HG03039 (cell line): ENCODE measurements around the gene OR10J4.
"Not testable (repeated sequence)": the region's sequence is repeated elsewhere in the genome, so short reads cannot be mapped to it uniquely, and the experiment has no call there.

ENCODE experiments used
- ATAC-seq: cut with Tn5 transposase; IDR thresholded peaks from one replicate; pipeline ENCODE4 v1.9.1; 2021; ENCODE audit warnings: mild to moderate bottlenecking, moderate library complexity; ENCODE audit not compliant: unreplicated experiment

OR10J4 gene

DNA sequence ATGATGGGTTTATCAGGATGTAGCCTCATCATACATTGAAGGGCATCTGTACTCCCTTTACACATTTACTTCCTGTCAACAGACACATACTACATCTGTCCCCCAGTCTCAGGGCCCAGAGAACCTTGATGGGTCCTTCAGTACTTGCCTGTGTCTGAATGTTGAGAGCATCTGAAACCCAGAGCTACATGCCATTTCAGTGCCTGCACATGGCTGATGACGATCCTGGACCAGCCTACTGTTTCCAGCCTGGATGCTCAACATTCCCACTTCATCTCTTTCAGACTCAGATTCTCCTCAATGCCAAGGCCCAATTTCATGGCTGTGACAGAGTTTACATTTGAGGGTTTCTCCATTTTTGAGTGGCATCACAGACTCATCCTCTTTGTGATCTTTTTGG is at the start of gene OR10J4:
OR10J4 (plus strand) TSS at position 301 of the 400 bp plus-strand sequence.
- ATAC-seq, result no peak

DNA sequence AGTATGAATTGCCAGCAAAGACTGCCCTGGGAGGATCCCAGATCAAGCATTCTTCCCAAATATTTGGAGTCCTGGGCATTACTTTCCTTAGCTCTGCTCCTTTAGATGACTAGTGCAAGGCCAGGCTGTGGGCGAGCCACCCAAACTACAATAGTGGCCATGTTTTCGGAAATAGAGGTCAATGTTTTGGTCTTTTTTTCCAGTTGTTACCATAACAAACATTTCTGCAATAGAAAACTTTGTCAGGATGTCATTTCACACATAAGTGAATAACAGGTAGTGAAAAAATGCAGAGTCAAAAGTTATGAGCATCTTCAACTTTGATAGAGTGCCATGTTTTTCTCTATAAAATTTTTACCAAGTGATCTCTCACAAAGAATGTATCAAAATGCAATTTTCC is 25.2 kb upstream of the OR10J4 start:
- no peak for ATAC-seq

DNA sequence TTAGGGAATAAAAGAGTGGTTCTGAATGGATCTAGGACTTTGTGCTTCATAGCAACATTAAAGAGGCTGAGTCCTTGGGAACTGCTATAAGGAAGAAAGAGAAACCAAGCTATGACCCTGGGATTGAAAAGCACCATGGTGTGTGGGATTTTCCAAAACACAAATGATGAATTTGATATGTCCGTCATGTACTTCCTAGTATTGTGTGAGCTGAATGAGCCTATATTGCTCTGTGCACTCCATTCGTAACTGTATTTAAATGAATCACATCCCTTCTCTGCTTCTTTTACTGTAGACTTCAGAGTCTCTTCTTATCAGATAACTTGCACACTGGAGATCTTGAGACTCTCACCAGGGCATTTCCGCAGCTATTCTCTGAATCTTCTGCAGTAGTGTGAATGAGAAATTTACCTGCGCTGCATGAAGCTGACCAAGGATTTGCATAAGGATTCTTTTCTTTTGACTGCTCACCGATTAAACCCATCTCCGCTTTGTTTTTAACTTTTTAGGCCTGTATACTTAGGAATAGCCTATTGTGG is 23.1 kb upstream of the OR10J4 start:
- no peak for ATAC-seq

DNA sequence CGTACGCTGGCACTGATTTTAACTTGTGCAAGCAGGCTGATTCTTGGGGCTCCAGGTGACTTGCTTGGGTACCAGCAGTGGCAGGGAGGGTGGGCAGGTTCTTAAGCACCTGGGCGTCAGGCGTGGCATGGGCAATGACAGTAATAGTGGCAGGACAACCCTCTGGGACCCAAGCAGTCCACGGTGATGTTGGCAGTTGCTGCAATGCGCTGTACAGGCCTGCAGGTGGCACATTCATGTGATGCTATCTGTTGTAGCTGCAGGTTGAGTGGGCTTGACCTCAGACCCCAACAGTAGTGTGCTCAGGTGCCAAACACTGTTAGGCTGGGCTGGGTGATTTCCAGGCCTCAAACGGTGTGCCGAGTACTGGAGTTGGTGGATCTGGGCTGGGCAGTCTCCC is 10.2 kb upstream of the OR10J4 start:
- no peak for ATAC-seq

DNA sequence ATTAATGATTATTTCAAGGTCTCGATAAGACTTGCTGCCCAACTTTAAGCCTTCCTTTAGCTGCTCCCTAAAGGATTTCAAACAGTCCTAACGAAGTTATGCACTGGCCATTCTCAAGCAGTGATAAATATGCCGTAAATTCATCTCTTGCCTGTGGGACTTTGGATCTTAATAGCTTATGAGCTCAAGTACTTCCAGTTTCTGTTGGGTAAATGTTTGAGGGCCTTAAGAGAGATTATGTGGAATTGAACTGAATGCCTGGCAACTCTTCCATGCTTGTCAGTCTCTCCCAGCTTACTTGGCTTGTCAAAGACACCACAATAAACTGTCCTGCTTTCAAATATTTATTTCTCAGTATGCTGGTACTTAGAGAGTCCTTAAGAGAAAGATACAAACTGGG is 3.5 kb upstream of the OR10J4 start:
- ATAC-seq, result no peak

DNA sequence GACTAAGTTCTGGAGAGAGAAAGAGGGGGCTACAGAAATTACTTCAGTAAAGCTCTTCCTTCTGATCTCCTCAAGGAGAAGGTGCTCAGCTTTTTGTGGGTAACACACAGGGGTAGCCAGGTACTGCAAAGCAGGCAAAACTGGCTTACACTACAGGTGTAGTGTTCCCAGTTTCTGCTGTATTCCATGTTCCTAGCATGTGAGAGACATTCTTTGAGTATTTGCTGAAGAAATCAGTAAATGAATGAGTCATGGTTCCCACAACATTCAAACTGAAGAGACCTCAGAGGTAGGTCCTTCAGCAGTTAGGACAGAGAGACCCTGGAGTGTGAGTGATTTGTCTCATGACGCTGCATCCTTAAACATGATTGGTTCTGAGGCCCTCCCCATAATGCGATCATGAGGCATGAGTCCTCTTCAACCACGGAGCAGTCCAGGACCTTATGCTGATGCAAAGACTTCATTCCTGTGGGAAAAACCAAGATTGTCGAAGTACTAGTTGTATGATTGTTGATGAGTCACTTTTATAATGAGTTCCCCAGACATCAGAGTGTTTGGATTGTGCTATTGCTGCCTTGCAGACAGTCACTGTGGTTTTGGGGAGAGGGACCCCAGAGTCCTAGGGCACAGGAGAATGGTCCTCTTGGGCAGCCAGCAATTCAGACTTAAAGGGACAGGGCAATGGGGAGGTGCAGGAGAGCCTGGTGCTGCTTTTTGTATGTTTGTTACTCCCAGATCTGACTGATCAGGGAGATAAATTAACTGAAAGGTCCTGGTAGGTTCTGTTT is 2.7 kb upstream of the OR10J4 start:
- ATAC-seq, result no peak

DNA sequence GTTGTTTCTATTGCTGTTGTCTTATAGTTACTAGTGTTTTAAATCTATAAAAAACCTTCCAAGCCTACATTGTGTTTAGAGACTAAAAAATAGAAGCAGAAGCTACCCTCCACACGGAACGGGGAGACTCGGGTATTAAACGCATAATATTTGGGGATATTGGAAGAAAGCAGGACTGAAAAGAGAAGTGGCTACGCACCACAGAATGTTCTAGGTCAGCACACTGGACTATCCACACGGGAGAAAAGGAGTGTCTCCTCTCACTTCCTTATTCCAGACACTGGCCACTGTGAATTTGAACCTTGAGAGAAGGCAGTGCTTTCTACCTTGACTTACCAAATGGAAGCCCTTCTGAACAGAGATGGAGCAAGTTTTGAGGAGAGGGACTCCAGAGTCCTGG is 1.0 kb upstream of the OR10J4 start:
- no peak for ATAC-seq

DNA sequence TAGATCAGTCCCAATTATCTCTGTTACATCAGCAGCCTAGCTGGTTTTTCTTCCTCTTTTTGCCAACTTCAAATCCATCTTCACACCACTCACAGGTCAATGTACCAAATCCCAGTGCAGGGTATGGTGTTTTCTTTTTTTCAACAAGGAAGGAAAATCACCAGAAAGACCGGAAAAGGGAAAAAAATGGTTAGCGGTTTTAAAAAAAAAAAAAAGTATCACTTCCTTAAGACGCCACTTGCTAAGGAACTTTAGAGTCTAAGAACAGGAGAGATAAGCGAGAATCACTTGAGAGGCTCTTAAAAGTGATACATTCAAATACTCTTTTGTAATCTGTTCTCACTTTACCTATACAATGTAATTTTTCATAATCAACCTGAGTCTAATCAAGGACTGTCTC is 4.5 kb downstream of the OR10J4 start:
- no peak for ATAC-seq

DNA sequence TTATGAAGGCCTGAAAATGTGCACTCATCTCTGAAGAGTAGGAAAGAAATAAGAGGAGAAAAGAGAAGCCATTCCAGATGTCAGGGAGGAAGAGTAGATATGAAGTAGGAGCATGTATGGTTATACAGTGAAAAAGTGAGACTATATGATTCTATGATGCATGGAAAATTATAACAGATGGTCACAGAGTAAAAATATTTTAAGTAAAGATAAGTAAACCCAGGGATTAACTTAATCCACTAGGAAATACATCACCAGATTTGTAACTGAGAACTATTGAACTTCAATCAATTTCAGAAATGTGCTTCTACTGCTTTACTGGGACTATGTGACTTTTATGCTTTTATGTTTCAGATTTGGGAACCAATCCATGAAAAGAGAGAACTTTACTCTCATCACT is 7.4 kb downstream of the OR10J4 start, which contains the start of gene OR10J1:
OR10J1 (plus strand) TSS at position 301 of the 400 bp plus-strand sequence; CDS start at position 371, 70 bp downstream.
- ATAC-seq, result no peak

DNA sequence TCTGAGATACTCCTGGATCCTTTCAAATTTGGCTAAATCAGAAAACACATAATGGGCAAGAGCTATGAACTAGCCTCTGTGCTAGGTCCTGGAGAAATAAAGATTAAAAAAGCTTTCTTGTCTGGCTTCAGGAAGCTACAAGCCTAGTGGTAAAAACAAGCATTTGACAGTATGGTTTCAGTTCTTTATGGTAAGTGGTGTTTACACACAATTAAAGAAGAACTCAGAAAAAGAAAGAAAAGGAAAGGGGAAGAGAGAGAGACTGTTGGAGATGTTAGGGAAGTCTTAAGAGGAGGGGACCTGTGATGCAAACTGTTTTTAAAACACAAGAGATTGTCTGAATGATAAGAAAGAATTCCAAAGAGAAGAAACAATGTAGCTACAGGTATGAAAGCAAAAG is 9.4 kb downstream of the OR10J4 start:
- ATAC-seq, result no peak

DNA sequence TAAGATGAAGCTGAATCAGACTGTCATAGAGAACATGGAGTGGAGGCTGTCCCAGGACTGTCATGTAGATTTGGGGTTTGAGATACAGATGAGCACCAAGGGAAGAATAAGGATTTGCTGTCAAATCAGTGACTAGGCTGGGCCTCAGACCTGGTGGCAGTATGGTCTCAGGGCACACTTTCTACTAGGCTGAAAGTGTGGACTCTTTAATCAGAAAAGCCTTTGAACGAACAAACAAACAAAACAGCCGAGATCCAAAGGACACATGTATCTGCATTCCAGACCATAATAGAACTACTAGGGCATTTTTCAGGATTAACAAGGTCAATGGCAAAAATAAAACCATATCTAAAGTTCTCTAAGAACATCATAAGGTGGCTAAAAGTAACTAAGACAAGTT is 10.4 kb downstream of the OR10J4 start:
- no peak for ATAC-seq

DNA sequence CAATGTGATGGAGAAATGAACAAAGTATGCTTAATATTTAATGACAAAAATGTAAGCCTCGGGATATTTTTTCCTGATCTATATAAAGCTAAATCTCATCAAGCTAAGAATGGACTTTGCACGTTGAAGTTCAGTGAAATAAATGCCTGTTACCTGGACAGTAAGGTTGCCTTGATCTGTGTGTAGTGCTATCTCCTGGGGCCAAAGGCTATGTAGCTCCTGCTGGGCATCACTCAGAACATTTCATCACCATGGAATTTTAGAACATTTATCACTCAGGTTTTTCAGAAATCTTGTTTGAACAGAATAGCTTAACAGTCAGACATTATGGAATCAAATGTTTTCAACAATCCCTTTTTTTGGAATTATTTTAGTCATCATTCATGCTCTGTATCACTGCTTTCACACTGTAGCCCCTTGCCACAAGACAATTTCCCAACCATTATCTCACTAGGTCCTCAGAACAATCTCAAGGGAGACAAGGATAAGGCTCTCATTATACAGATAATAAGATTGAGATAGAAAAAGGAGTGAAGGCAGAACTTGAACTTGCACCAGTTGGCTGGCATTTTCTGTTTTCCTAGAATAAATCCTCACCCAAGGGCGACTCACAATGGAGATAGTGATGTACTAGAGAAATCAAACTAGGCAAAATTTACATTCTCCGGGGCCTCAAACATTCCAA is 11.2 kb downstream of the OR10J4 start:
- no peak for ATAC-seq

DNA sequence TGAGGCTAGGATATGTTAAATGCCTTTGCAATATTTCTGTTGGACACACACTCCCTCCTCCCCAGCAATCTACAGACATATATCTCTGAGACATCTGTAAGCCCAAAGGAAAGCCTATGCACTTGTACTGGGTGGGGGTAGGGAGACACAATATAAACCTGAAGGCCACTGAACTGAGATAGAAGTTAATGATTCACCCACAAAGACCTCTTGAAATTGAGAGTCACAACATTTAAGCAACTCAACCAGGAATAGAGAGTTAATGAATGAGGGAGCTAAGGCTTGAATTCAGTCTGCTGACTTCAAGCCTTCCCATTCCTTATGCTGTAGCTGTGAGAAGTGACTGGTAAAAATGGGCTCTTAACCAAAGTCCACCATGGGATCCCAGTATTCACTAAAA is 12.5 kb downstream of the OR10J4 start:
- ATAC-seq, result no peak

DNA sequence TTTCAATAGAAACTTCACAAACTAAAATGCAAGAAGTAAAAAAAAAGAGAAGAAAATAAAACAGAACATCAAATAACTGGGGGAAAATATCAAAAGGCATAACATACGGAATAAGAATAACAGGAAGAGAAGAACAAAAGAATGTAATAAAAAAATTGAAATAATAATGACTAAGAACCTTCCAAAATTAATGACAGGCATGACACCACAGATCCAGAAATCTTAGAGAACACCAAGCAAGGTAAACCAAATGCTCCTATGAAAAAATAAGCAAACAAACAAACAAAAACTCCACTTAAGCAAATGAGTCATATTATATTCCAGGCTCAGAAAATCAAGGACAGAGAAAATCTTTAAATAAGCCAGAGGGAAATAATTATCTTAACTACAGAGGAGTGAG is 16.2 kb downstream of the OR10J4 start:
- no peak for ATAC-seq

DNA sequence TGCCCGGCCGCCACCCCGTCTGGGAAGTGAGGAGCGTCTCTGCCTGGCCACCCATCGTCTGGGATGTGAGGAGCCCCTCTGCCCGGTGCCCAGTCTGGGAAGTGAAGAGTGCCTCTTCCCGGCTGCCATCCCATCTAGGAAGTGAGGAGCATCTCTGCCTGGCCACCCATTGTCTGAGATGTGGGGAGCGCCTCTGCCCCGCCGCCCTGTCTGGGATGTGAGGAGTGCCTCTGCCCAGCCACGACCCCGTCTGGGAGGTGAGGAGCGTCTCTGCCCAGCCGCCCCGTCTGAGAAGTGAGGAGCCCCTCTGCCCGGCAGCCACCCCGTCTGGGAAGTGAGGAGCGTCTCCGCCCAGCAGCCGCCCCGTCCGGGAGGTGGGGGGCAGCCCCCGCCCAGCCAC is 17.6 kb downstream of the OR10J4 start:
- ATAC-seq, result not testable (repeated sequence)

DNA sequence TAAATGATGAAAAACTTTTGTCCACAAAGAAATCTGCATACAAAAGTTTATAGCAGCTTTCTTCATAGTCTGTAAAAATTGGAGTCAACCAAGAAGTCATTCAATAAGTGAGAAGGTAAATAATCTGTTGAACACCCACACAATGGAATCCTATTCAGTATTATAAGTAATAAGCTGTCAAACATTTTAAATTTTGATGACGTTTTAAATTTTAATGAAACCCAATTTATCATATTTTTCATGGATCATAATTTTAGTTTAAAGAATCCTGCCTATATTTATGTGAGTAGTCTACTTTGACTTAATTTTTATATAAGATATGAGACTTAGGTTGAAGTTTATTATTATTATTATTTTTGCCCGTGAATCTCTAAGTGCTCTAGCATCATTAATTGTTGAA is 27.5 kb downstream of the OR10J4 start:
- no peak for ATAC-seq

DNA sequence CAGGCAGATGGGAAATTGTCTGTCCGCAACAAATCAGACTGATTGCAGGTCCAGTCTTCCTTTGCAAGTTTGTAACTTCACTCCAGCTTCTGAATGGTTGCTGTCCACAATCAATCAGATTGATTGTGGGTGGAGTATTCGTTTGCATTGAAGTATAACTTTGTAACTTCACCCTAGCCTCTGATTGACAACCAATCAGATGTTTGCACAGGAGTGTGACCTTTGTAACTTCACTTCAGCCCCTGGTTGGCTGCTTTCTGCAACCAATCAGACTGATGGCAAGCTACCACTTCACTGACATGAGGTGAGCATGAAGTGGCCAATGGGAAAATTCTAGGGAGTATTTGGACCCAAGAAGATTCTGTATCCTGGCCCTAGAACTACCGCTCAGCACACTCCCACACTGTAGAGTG is 33.2 kb downstream of the OR10J4 start:
- ATAC-seq, result no peak

DNA sequence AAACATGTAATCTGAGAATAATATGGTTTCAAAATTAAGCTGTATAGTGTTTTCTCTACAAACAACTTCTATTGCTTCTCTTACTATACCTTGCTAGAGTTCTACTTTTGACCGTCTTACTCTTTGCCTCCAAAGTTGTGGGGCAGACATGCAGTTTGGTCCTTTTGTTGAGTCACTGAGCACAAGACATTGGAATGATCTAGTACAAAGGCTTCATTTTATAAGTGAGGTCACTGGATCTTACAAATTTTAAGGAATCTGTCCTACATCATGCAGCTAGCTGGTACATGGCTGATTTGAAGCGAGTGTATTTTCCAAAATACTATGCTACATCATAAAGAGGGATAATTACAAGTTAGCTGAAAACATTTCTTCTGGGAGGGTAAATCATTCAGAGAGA is 36.3 kb downstream of the OR10J4 start:
- no peak for ATAC-seq

DNA sequence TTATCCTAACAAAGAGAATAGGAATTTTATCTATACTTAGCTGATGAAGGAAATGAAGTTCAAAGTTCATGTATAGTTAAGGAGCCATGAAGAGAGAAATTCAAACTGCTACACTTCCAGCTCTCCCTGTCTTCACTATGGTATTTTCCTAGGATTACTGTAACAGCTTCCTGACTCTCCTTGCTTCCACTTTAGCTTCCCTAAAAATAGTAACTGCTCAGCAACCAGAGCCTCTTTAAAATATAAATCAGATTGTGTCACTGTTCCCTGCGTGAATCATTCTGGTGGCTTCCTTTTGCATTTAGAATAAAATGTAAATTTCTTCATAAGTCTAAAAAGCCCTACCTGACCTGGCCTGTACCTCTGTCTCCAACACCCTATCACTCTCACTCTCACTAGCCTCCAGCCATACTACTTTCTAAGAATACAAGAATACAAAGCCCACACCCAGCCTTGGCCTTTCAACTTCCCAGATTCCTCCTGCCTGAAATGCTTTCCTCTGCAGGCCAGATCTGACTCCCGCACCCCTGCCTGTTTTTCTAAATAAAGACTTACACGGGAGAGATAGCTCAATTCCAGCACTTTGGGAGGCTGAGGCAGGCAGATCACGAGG is 38.0 kb downstream of the OR10J4 start:
- ATAC-seq, result no peak

DNA sequence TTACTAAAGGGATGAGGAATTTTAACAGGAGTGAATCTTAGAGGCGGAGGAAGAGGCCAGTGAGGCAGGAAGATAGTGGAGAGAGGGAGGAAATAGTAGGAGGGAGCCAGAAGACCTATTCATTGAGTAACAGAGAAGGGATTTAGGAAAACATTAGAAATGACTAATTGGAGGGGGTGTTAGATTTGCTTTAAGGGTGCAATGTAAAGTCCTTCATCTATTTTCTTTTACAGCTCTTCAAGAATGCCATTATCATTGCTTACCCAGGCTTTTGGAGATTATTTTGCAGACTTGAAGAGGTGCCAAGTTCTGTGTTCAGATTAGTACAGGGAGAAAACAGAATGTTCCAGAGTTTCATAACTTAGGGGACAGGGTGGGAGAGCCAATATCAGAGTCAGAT is 41.3 kb downstream of the OR10J4 start:
- no peak for ATAC-seq

DNA sequence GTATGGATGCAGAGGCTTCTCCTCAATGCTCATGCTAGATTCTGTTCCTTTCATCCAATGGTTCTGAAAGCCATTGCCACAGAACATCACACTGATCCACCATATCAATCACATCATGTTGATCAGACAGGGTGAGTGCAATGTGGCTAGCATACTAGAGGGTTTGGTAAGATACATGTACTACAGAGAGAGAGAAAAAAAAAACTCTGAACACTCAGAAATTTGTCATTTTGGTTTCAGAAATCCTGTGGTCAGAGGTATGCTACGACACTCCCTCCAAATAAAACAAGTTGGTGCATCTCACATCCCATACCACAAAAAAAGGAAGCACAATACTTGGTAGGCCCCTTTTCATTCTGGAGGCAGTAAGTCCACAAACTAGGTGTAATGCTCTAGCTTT is 42.9 kb downstream of the OR10J4 start:
- ATAC-seq, result no peak
